Cardiac fibroblast (primary cell): ENCODE data around the gene MVB12B.

Experiments used
- DNase-seq, 2 donors: peaks; one replicate each; pipeline versions ENCODE4 v3.0.0 to v3.0.0-alpha.2; 2010; ENCODE audit warnings: low read depth in 2 of 2
- H3K4me3 ChIP-seq, 2 donors: replicated peaks in 1 of 2; 1 replicate in 1 of 2; 2 replicates in 1 of 2; pipeline ENCODE4 v1.5.1; 2011; ENCODE audit warnings: low read depth in 2 of 2, low read length in 2 of 2, mild to moderate bottlenecking in 2 of 2, moderate library complexity in 1 of 2
- CTCF ChIP-seq: IDR thresholded peaks from one replicate; pipeline ENCODE4 v1.5.1; 2011; ENCODE audit warnings: low read depth, mild to moderate bottlenecking, low read length, inconsistent platforms

The MVB12B gene

GRCh38 chr9:126505697-126506346 lies 179.2 kb downstream of the MVB12B start:
- DNase-seq, result no peak
- no peak overlapping the region for H3K4me3 ChIP-seq
- no peak for TF ChIP-seq CTCF

GRCh38 chr9:126506361-126507317 lies 180.0 kb downstream of the MVB12B start:
- no peak for TF ChIP-seq CTCF
- no peak for DNase-seq
- H3K4me3 ChIP-seq, result no peak overlapping the region

GRCh38 chr9:126507318-126508109 lies 180.9 kb downstream of the MVB12B start:
- H3K4me3 ChIP-seq, result no peak overlapping the region
- no peak for DNase-seq
- TF ChIP-seq CTCF, result no peak

- DNase-seq, result no peak
- H3K4me3 ChIP-seq, result no peak overlapping the region
- no peak for TF ChIP-seq CTCF
Observed at GRCh38 chr9:126508171-126508591, 181.6 kb downstream of the MVB12B start.

- no peak for DNase-seq
- H3K4me3 ChIP-seq, result no peak overlapping the region
- no peak for TF ChIP-seq CTCF
Observed at GRCh38 chr9:126508928-126509327, 182.3 kb downstream of the MVB12B start.

GRCh38 chr9:126509718-126510117 lies 183.1 kb downstream of the MVB12B start:
- no peak for DNase-seq
- no peak for TF ChIP-seq CTCF
- no peak overlapping the region for H3K4me3 ChIP-seq
